Fibroblast of mammary gland (primary cell): ENCODE results near the gene CUEDC2.

Experiments used
- DNase-seq: peaks from one replicate; pipeline ENCODE4 v3.0.0-alpha.2; 2010; ENCODE audit warnings: low read depth
- H3K4me3 ChIP-seq: 2 replicates; pipeline ENCODE4 v1.5.1; 2011; ENCODE audit warnings: low read depth, mild to moderate bottlenecking, low read length, moderate library complexity; ENCODE audit not compliant: control insufficient read depth
- TF ChIP-seq, protein P1 (sequence below): conservative IDR thresholded peaks from 2 replicates; pipeline ENCODE4 v1.5.1; 2011; ENCODE audit warnings: low read depth, low read length, inconsistent platforms; ENCODE audit not compliant: control insufficient read depth, insufficient read depth

Gene CUEDC2

GRCh38 chr10:102420714-102421506 is 11.5 kb downstream of the CUEDC2 start, which contains the start of gene FBXL15:
FBXL15 (plus strand) TSS chr10:102420836; CDS start chr10:102421130, 294 bp downstream.
- peak; percentile 95 for DNase-seq
- H3K4me3 ChIP-seq, result peak within 1 kb of the TSS; percentile 81

DNA sequence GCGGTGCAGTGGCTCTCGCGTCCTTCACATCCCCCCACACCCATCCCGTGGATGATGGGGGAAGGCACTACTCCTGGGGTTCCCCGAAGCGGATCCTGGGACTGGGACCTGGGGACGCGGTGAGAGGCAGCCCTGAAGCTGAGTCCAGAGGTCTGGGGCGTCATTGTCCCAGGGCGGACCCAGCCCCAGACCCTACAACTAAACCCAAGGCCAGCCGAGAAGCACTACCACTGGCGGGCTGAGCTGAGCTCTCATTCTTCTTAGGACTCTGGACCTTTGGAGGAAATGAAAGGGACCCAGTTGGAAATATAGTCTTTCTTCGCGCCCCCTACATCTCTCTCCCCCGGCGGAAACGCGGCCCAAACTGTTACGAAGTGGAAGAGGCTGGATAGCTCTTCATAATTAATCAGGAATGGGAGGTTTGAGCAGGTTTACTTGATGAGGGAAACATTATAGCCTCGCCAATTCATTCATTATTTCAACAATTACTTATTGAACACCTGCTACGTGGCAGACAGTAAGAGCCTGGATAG is 12.1 kb downstream of the CUEDC2 start:
- no peak for DNase-seq
- TF ChIP-seq, protein P1, sequence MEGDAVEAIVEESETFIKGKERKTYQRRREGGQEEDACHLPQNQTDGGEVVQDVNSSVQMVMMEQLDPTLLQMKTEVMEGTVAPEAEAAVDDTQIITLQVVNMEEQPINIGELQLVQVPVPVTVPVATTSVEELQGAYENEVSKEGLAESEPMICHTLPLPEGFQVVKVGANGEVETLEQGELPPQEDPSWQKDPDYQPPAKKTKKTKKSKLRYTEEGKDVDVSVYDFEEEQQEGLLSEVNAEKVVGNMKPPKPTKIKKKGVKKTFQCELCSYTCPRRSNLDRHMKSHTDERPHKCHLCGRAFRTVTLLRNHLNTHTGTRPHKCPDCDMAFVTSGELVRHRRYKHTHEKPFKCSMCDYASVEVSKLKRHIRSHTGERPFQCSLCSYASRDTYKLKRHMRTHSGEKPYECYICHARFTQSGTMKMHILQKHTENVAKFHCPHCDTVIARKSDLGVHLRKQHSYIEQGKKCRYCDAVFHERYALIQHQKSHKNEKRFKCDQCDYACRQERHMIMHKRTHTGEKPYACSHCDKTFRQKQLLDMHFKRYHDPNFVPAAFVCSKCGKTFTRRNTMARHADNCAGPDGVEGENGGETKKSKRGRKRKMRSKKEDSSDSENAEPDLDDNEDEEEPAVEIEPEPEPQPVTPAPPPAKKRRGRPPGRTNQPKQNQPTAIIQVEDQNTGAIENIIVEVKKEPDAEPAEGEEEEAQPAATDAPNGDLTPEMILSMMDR, result no peak
- peak overlapping the region; percentile 81 for H3K4me3 ChIP-seq

More at GRCh38 chr10:102420714-102421506, 11.5 kb downstream of the CUEDC2 start, which contains the start of gene FBXL15:
- TF ChIP-seq, protein P1, result no peak

GRCh38 chr10:102419269-102420180 is 12.8 kb downstream of the CUEDC2 start:
- no peak for DNase-seq
- TF ChIP-seq, protein P1, result no peak
- H3K4me3 ChIP-seq, result peak overlapping the region; percentile 81

DNA sequence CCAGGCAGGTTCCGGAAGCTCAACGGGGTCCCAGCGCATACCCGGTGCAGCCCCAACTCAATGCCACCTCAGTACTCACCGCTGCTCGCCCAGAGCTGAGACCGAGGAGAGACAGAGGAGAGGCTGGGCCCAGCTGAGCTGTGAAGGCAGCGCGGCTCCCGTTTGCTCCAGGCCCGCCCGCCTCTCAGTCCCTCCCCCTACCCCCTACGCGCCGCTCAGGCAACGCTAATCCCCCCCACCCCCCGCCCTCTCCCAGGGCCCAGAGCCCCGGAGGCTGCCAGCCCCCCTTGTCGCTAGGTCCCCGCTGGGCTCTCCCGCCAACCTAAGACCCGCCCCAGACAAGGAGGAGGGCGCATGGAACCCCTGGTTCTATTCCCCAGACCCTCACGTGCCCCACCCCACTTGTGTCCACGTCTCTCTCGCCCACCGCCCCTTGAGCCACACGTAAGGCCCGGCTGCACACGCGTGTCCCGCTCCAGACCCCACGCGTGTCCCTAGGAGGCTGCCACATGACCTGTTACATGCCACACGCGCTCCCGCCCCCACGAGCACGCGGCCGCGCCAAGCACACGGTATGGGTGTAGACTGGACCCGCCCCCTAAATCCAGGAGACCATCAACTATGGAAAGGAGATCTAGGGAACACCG is 13.6 kb downstream of the CUEDC2 start, which contains the start of gene PSD:
Gene PSD, minus strand, starts transcription at position 164 of the 647 bp plus-strand sequence. CDS start 1,747 bp downstream, outside the sequence.
- H3K4me3 ChIP-seq, result peak within 1 kb of the TSS; percentile 81
- TF ChIP-seq, protein P1, result no peak
- no peak for DNase-seq

DNA sequence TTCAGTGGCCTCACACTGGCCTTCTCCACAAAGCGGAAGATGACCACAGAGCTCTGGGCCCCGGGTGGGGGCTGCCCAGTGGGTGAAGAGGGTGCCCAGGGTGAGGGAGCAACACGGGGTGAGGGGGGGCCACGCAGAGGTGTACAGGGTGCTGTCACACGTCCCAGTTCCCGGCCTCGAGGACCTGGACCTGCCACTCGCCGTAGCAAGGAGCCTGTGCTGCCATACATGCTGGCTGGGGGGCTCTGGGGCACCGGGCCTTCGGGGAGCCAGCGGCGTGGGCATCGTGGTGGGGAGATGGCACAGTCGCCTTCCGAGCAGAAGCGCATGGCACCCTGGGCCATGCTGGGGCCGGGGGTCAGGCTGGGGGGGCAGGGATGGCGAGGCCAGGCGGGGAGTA is 15.7 kb downstream of the CUEDC2 start:
- no peak for DNase-seq
- H3K4me3 ChIP-seq, result no peak overlapping the region
- TF ChIP-seq, protein P1, result no peak

DNA sequence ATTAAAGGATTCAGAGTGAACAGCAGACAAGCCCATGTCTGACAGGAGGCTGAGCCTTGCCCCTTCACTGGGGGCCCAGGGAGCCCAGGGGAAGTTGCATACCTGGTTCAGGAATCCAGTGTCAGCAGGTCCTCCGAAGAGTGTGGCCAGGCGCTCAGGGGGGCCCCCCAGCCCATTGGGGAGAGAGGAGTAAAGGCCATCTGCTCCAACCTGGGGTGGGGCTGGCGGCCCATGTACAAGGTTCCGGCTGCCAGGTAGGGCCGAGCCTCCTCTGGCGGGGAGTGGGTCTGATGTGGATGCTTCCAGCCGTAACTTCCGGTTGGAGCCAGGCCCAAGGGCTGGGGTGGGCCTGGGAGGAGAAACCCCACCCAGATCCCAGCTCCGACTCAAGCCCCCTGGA is 16.1 kb downstream of the CUEDC2 start:
- no peak for DNase-seq
- TF ChIP-seq, protein P1, result no peak
- H3K4me3 ChIP-seq, result no peak overlapping the region
